ENCODE results near the gene SPOCD1. TPM values are rescaled to one million over a fixed set of nuclear protein-coding genes. Genes with fewer than 3 reads are reported as not detected.

Gene SPOCD1
- total and polyA plus RNA-seq, 8 donors: 0.32 to 10.9 (median 0.55) TPM

GRCh38 chr1:31788138-31788824 lies 27.5 kb downstream of the SPOCD1 start:
- Histone ChIP-seq H3K27me3 (peaks cover 0 to 5% of the 10 kb centered on the region in 2 donors), H3K4me1 (peaks cover 0 to 18% of the 10 kb centered on the region in 2 donors), H3K27ac (peak overlapping the region; percentile 69 to 92), H3K9me3 (no peaks in the 10 kb centered on the region), H3K36me3 (no peaks in the 10 kb centered on the region), H3K4me3 (peak overlapping the region; percentile 62 to 66)
- no peak for TF ChIP-seq CTCF (IDR thresholded peaks at IDR 0.05)
- ATAC-seq (peak; percentile 93), DNase-seq (peak; percentile 86 to 95 (median 94))
- intact Hi-C loops (cut with DNase I): loop anchor here in 1 of 2 donors (5.0 to 10.0 kb wide), 2 partner anchors 126 to 213 kb away; partner anchors contain the start of gene TINAGL1

GRCh38 chr1:31787786-31788137 lies 28.1 kb downstream of the SPOCD1 start:
- Histone ChIP-seq H3K27me3 (peaks cover 0 to 5% of the 10 kb centered on the region in 2 donors), H3K27ac (peak overlapping the region in 1 of 2 donors; percentile 92), H3K4me1 (peaks cover 0 to 18% of the 10 kb centered on the region in 2 donors), H3K9me3 (no peaks in the 10 kb centered on the region), H3K4me3 (peak overlapping the region in 1 of 2 donors; percentile 62), H3K36me3 (no peaks in the 10 kb centered on the region)
- TF ChIP-seq CTCF (IDR thresholded peaks at IDR 0.05): no peak
- DNase-seq (no peak), ATAC-seq (no peak)
- intact Hi-C loops (cut with DNase I): loop anchor here in 1 of 2 donors (5.0 to 10.0 kb wide), 2 partner anchors 125 to 213 kb away; partner anchors contain the start of gene TINAGL1

GRCh38 chr1:31787261-31787660 lies 28.6 kb downstream of the SPOCD1 start:
- ATAC-seq (no peak), DNase-seq (peak in 1 of 4 donors; percentile 26)
- Histone ChIP-seq H3K4me1 (peaks cover 0 to 20% of the 10 kb centered on the region in 2 donors), H3K27ac (peak overlapping the region in 1 of 2 donors; percentile 92), H3K9me3 (no peaks in the 10 kb centered on the region), H3K36me3 (no peaks in the 10 kb centered on the region), H3K27me3 (peaks cover 0 to 4% of the 10 kb centered on the region in 2 donors), H3K4me3 (no peak overlapping the region)
- TF ChIP-seq CTCF (IDR thresholded peaks at IDR 0.05): no peak
- intact Hi-C loops (cut with DNase I): loop anchor here in 1 of 2 donors (5.0 to 10.0 kb wide), 2 partner anchors 125 to 212 kb away; partner anchors contain the start of gene TINAGL1

- intact Hi-C loops (cut with DNase I): loop anchor here in 1 of 2 donors (5.0 to 10.0 kb wide), 2 partner anchors 124 to 212 kb away; partner anchors contain the start of gene TINAGL1
Observed at GRCh38 chr1:31786366-31787060, 29.3 kb downstream of the SPOCD1 start.

More at GRCh38 chr1:31786366-31787060, 29.3 kb downstream of the SPOCD1 start:
- Histone ChIP-seq H3K4me1 (peaks cover 0 to 22% of the 10 kb centered on the region in 2 donors), H3K9me3 (no peaks in the 10 kb centered on the region), H3K27me3 (peaks cover 0 to 4% of the 10 kb centered on the region in 2 donors), H3K27ac (no peak overlapping the region), H3K4me3 (no peak overlapping the region), H3K36me3 (no peaks in the 10 kb centered on the region)
- TF ChIP-seq CTCF (IDR thresholded peaks at IDR 0.05): no peak
- no peak for ATAC-seq
- DNase-seq: peak in 1 of 4 donors; percentile 27

Measured in left lung (tissue), 10 donors.